GM12892 (cell line): Measurements from ENCODE around the gene TLK2.
"Not testable (repeated sequence)": the region's sequence is repeated elsewhere in the genome, so short reads cannot be mapped to it uniquely, and the experiment has no call there.

ENCODE experiments used
- DNase-seq: peaks from one replicate; pipeline ENCODE4 v3.0.0; 2011; ENCODE audit not compliant: insufficient read length
- FAIRE-seq: peaks from 2 replicates; lab custom pipeline; 2011; peaks lifted over from hg19 to GRCh38; lab: Jason Lieb, UNC
- POLR2A ChIP-seq: IDR thresholded peaks from 2 replicates; pipeline ENCODE4 v1.6.1; 2011; ENCODE audit warnings: low read depth, low read length, control low read depth
- POLR2AphosphoS5 ChIP-seq: IDR thresholded peaks from 2 replicates; pipeline ENCODE4 v1.6.1; 2011; ENCODE audit warnings: low read depth, low read length, control low read depth
- TAF1 ChIP-seq: IDR thresholded peaks from 2 replicates; pipeline ENCODE4 v1.6.1; 2011; ENCODE audit warnings: low read depth, mild to moderate bottlenecking, control low read depth, low read length, borderline replicate concordance

Gene TLK2

DNA sequence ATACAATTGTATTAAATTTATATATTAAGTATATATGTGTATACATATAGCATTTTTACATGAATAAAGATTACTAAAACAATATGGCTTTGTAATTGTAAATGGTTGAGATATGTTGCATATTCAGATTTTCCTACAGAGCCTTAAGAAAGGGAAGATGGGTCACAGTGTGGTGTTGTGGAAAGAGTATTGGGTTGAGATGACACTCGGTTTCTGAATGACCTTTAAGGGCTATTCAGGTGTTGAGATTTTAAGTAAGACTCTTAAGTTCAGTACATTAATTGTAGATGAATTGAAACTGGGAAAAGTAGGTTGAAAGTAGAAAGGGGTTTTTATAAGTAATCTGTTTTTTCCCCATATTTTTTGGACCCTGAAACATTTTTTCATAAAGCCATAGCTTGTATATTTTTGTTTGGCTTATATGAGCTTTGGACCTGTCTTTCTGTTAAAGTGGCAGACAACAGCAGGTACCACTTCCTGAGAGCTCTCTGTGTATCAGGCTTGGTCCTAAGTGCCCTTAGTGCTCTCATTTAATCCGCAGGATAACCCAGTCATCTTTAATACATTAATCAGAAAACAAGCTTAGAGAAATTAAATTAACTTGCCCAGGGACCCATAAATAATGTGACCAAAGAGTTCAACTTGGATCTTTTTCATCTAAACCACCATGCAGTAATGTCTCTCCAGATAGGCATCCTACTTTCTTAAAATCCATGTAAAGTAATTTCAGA, 100.3 kb downstream of the TLK2 start:
- no peak for DNase-seq
- TF ChIP-seq POLR2AphosphoS5 (no peak), POLR2A (no peak), TAF1 (no peak)
- no peak for FAIRE-seq

DNA sequence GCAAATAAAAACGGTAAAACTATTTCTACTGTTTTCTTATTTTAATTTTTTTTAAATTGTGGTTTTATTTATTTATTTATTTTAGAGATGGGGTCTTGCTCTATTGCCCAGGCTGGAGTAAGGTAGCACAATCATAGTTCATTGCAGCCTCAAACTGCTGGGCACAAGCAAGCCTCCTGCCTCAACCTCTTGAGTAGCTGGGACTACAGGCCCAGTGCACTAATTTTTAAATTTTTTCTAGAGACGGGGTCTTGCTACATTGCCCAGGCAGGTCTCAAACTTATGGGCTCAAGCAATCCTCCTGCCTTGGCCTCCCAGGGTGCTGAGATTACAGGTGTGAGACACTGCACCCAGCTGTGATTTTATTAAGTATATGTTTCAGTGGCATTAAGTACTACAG, 102.3 kb downstream of the TLK2 start:
- DNase-seq: no peak
- no peak for FAIRE-seq
- TF ChIP-seq POLR2A (no peak), TAF1 (no peak), POLR2AphosphoS5 (no peak)

DNA sequence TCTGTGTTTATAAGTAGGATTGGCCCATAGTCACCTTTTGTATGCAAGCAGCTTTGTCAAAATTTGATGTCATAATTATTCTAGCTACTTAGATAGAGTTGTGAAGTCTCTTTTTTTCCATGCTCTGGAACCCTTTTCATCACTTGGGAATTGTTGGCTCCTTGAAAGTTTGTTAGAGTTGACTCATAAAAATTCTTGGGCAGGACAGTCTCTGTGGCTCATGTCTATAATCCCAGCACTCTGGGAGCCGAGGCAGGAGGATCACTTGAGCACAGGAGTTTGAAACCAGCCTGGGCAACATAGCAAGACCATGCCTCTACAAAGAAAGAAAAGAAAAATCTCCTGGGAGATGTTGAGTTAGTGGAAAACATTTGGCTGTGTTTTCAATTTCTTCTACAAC, 103.1 kb downstream of the TLK2 start:
- TF ChIP-seq TAF1: no peak
- TF ChIP-seq POLR2AphosphoS5: no peak
- TF ChIP-seq POLR2A: no peak
- FAIRE-seq (no peak), DNase-seq (no peak)

GRCh38 chr17:62587554-62587953, 108.9 kb downstream of the TLK2 start:
- DNase-seq (no peak), FAIRE-seq (no peak)
- no peak for TF ChIP-seq TAF1

DNA sequence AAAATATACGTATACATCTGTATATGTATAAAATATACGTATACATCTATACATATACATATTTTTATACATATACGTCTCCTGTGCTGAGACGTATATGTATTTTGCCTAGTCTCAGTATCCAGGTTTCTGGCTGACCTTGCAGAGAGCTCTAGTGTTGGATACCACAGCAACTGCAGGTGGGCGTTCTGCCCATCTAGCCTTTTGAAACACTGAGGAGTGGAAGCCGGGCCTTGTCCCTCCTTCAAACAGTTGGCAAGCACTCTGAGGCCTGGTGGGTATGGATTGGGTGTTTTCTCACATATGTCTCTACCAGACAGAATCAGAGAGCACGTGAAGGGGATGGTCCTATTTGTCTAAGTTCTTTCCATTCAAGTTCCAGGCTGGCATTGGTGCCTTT, 109.5 kb downstream of the TLK2 start:
- DNase-seq: no peak
- no peak for FAIRE-seq
- no peak for TF ChIP-seq POLR2A

GRCh38 chr17:62591333-62591732, 112.7 kb downstream of the TLK2 start:
- DNase-seq (no peak), FAIRE-seq (no peak)
- no peak for TF ChIP-seq TAF1
- no peak for TF ChIP-seq POLR2A
- no peak for TF ChIP-seq POLR2AphosphoS5

DNA sequence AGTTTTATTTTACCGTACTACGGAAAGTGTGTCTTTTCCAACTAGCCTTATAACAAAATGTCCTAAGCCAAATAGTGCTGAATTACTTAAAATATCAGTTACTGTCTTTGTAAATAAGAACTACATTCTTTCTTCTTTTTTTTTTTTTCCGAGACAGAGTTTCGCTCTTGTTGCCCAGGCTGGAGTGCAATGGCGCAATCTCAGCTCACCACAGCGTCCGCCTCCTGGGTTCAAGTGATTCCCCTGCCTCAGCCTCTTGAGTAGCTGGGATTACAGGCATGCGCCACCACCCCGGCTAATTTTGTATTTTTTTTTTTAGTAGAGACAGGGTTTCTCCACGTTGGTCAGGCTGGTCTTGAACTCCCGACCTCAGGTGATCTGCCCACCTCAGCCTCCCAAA, 113.2 kb downstream of the TLK2 start:
- not testable (repeated sequence) for FAIRE-seq, DNase-seq

DNA sequence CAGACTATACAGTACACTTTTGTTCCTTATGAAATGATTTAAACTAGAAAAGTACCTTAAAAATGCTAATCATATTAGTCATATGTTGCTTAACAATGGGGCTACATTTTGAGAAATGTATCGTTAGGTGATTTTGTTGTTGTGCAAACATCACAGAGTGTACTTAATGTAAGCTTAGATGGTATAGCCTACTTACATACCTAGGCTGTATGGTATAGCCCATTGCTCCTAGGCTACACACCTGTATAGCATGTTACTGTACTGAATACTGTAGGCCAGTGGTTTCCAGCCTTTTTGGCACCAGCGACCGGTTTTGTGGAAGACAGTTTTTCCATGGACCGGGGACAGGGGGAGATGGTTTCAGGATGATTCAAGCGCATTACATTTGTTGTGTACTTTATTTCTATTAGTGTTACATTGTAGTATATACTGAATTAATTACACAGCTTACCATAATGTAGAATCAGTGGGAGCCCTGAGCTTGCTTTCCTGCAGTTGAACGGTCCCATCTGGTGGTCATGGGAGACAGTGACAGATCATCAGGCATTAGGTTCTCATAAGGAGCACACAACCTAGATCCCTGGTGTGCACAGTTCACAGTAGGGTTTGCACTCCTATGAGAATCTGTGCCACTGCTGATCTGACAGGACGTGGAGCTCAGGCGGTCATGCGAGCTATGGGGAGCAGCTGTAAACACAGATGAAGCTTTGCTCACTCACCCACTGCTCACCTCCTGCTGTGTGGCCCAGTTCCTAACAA, 113.9 kb downstream of the TLK2 start:
- TF ChIP-seq POLR2A (no peak), TAF1 (no peak), POLR2AphosphoS5 (no peak)
- no peak for DNase-seq
- FAIRE-seq: no peak

- DNase-seq (no peak), FAIRE-seq (no peak)
- TF ChIP-seq POLR2A: no peak
- no peak for TF ChIP-seq POLR2AphosphoS5
- TF ChIP-seq TAF1: no peak
Observed at GRCh38 chr17:62595484-62595883, 116.9 kb downstream of the TLK2 start.

DNA sequence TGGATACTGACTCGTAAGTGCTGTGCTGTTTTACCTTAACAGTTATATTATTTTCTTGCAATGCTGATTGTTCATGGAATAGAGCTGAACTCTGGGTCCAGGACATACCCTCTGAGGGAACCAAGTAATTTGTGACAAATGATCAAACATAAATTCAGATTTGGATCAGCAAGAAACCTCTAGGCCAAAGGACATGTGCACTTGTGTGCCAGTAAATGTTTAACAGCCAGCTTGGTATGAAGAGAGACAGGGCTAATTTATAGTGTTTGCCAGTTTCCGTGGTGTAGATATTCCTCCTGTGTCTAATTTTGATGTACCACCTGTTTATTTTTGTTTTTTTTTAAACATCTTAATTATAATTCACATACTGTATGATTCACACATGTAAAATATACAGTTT, 118.0 kb downstream of the TLK2 start:
- FAIRE-seq: no peak
- TF ChIP-seq POLR2A: no peak
- TF ChIP-seq TAF1: no peak
- no peak for TF ChIP-seq POLR2AphosphoS5
- DNase-seq: no peak

- no peak for DNase-seq
- TF ChIP-seq POLR2A (no peak), TAF1 (no peak), POLR2AphosphoS5 (no peak)
- FAIRE-seq: no peak
Observed at GRCh38 chr17:62597150-62597549, 118.5 kb downstream of the TLK2 start.

GRCh38 chr17:62597920-62598319, 119.3 kb downstream of the TLK2 start:
- TF ChIP-seq POLR2A: no peak
- FAIRE-seq: no peak
- no peak for DNase-seq

DNA sequence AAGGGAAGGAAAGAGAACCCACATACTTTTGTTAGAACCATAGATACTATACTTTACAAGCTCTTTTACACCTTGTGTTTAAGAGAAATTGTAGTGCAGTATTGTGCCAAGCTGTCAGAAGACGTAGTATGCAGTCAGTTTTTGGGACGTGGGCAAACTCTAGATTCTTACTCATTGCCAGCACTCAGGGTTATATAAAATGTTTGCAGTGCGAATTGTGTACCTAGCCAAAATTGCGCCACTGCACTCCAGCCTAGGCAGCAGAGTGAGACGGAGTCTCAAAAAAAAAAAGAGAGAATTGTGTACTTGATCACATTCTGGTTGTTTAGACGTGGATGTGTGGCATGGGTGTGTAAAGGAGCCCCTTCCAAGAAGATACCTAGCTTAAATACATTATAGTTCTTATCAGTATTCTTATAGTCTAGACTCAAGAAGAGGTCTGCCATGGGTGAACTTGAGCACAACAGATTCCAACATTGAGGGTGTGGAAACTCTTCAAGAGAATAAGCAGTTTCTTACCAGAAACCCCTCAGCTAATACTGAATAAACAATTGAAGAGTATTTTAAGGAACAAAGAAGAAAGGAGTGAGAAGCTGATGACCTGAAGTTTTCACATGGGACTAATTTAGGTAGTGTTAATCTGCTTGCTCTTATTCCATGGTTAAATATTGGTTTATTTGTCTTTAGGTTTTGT, 121.5 kb downstream of the TLK2 start:
- DNase-seq (no peak), FAIRE-seq (no peak)
- no peak for TF ChIP-seq POLR2AphosphoS5
- TF ChIP-seq TAF1: no peak
- TF ChIP-seq POLR2A: no peak
